ENCODE results near the gene PCDHA9. TPM values are rescaled to one million over a fixed set of nuclear protein-coding genes. Genes with fewer than 3 reads are reported as not detected.
A peak's percentile ranks its signal among the peaks of the same experiment; 100 is the strongest.
"Not testable (repeated sequence)": the region's sequence is repeated elsewhere in the genome, so short reads cannot be mapped to it uniquely, and the experiment has no call there.

Gene PCDHA9
- total RNA-seq (ENCODE audit: unreplicated experiment) = 1.7 TPM
- long read RNA-seq = 0 reads

GRCh38 chr5:140848139-140849102, at the start of gene PCDHA9:
TSS of gene PCDHA9 (plus strand) at chr5:140848382. CDS start at chr5:140848496, 114 bp downstream.
- H3K27ac Mint-ChIP-seq (ENCODE audit: unreplicated experiment); DNase-seq (ENCODE audit: low spot score); H3K27me3 Mint-ChIP-seq (ENCODE audit: unreplicated experiment); H3K9me3 Mint-ChIP-seq (ENCODE audit: unreplicated experiment); H3K36me3 Mint-ChIP-seq (ENCODE audit: low read depth, unreplicated experiment); H3K4me1 Mint-ChIP-seq (ENCODE audit: unreplicated experiment): not testable (repeated sequence)
- peak within 1 kb of the TSS; percentile 48 for H3K4me3 Mint-ChIP-seq (ENCODE audit: unreplicated experiment)

- DNase-seq (ENCODE audit: low spot score) = no peak
- H3K36me3 Mint-ChIP-seq (ENCODE audit: low read depth, unreplicated experiment) = peaks cover 22% of the 10 kb centered on the region
- no peak within 1 kb of the TSS for H3K4me3 Mint-ChIP-seq (ENCODE audit: unreplicated experiment)
- peak; percentile 5 for TF ChIP-seq CTCF (IDR thresholded peaks at IDR 0.05; ENCODE audit: unreplicated experiment)
- H3K9me3 Mint-ChIP-seq (ENCODE audit: unreplicated experiment) = no peaks in the 10 kb centered on the region
- H3K27ac Mint-ChIP-seq (ENCODE audit: unreplicated experiment) = no peak within 1 kb of the TSS
- no peaks in the 10 kb centered on the region for H3K4me1 Mint-ChIP-seq (ENCODE audit: unreplicated experiment)
- peaks cover 4% of the 10 kb centered on the region for H3K27me3 Mint-ChIP-seq (ENCODE audit: unreplicated experiment)
Measured at GRCh38 chr5:140800816-140801493, 47.2 kb upstream of the PCDHA9 start, which contains the start of gene PCDHA3. TSS of gene PCDHA3 (plus strand) at chr5:140801057.

GRCh38 chr5:140801494-140801841, 46.7 kb upstream of the PCDHA9 start:
- peaks cover 22% of the 10 kb centered on the region for H3K36me3 Mint-ChIP-seq (ENCODE audit: low read depth, unreplicated experiment)
- H3K27me3 Mint-ChIP-seq (ENCODE audit: unreplicated experiment) = peaks cover 4% of the 10 kb centered on the region

GRCh38 chr5:140802381-140802780, 45.8 kb upstream of the PCDHA9 start:
- not testable (repeated sequence) for H3K9me3 Mint-ChIP-seq (ENCODE audit: unreplicated experiment); H3K27ac Mint-ChIP-seq (ENCODE audit: unreplicated experiment); H3K27me3 Mint-ChIP-seq (ENCODE audit: unreplicated experiment); DNase-seq (ENCODE audit: low spot score); H3K4me1 Mint-ChIP-seq (ENCODE audit: unreplicated experiment)
- H3K4me3 Mint-ChIP-seq (ENCODE audit: unreplicated experiment) = peak overlapping the region; percentile 21
- H3K36me3 Mint-ChIP-seq (ENCODE audit: low read depth, unreplicated experiment) = peaks cover 19% of the 10 kb centered on the region

More at GRCh38 chr5:140801494-140801841, 46.7 kb upstream of the PCDHA9 start:
- Mint-ChIP-seq H3K27ac (ENCODE audit: unreplicated experiment) (no peak overlapping the region), H3K9me3 (ENCODE audit: unreplicated experiment) (no peaks in the 10 kb centered on the region), H3K4me3 (ENCODE audit: unreplicated experiment) (no peak overlapping the region), H3K4me1 (ENCODE audit: unreplicated experiment) (no peaks in the 10 kb centered on the region)
- no peak for TF ChIP-seq CTCF (IDR thresholded peaks at IDR 0.05; ENCODE audit: unreplicated experiment)
- no peak for DNase-seq (ENCODE audit: low spot score)

- Mint-ChIP-seq H3K36me3 (ENCODE audit: low read depth, unreplicated experiment) (peaks cover 19% of the 10 kb centered on the region), H3K4me1 (ENCODE audit: unreplicated experiment) (peaks cover 6% of the 10 kb centered on the region)
Measured at GRCh38 chr5:140802781-140803271, 45.4 kb upstream of the PCDHA9 start.

More at GRCh38 chr5:140802781-140803271, 45.4 kb upstream of the PCDHA9 start:
- Mint-ChIP-seq H3K27ac (ENCODE audit: unreplicated experiment) (no peak overlapping the region), H3K9me3 (ENCODE audit: unreplicated experiment) (no peaks in the 10 kb centered on the region), H3K4me3 (ENCODE audit: unreplicated experiment) (no peak overlapping the region), H3K27me3 (ENCODE audit: unreplicated experiment) (peaks cover 4% of the 10 kb centered on the region)
- DNase-seq (ENCODE audit: low spot score) = no peak
- TF ChIP-seq CTCF (IDR thresholded peaks at IDR 0.05; ENCODE audit: unreplicated experiment) = no peak

All from endothelial cell (in vitro differentiated cells).